GM10847 (cell line): ENCODE measurements around the gene SMCO2.

Source experiments
- POLR2A ChIP-seq: IDR thresholded peaks from 2 replicates; pipeline ENCODE4 v1.6.1; 2011; ENCODE audit not compliant: insufficient read length; ENCODE audit errors: extremely low read depth

Gene SMCO2

DNA sequence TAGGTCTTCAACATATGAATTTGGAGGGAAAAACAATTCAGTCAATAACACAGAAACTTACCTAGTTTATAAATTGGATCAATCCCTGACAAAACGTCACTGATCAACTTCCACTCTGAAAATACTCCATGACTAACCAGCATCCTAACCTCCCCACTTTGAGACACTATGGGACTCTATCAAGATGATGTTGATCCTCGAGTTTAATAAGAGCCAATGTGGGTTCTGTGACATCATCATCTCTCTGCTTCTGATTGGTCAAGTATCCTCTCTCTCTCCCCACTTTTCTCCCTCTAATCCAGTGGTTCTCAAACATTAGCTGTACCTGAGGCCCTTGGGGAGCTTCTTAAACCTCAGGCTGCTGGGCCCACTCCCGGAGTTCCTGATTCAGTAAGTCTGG is at the start of gene SMCO2:
Gene SMCO2 (plus strand): TSS at position 301 of the 400 bp plus-strand sequence. CDS start 23,896 bp downstream, outside the sequence.
- no peak for TF ChIP-seq POLR2A

DNA sequence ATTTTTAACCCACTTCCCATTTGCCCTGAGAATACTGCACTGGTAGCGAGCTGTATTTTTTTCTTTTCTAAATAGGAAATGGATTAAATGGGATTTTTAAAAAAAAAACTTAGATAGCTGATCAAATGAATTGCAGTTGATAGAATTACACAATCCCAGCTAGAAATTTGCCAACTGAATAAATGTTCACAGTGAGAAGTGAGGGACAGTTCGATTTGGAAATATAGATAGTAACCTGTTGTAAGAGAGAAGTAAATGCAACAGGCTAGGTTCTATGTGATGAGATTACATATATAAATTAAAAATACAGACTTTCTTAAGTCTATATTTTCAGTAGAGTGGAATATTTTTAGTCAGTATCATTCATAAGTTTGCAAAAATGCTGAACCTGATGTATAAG is 48.1 kb upstream of the SMCO2 start:
- no peak for TF ChIP-seq POLR2A

DNA sequence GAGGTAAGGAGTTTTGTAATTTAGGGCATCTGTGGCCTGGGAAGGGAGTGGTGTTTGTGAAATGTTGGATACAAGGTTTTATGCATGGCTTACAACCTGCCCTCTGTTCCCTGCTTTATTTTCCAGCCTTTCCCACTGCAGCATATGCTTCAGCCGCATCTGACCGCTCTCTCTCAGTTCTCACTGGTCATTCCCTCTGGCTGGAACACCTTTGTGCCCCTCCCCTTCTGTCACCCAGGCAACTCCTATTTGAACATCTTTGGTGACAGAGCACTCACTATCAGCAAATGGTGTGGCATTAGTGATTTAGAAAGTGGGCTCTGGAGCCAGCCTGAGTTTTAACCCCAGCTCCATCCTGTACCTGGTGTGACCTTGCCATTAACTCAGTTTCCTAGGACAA is 47.5 kb upstream of the SMCO2 start:
- TF ChIP-seq POLR2A: no peak

DNA sequence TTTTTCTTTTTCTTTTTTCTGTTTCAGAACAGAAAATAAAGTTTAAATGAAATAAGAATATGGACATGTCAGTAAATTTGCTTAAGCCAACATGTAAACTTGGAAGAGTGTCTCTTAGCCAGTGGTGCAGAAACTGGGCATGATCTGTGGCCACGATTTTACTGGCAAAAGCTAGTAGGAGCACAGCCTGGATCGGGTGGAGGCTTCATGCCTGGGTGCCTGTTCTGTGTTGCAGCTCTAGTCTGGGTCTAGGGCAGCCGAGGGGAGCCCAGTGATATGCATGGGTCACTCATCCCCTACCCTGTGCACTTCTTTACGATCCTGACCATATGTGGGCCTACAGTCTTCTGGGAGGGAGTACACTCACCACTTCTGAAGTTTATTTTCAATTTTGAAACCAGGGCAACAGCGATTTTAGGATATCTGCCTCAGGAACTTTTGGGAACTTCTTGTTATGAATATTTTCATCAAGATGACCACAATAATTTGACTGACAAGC is 45.6 kb upstream of the SMCO2 start:
- TF ChIP-seq POLR2A: no peak

DNA sequence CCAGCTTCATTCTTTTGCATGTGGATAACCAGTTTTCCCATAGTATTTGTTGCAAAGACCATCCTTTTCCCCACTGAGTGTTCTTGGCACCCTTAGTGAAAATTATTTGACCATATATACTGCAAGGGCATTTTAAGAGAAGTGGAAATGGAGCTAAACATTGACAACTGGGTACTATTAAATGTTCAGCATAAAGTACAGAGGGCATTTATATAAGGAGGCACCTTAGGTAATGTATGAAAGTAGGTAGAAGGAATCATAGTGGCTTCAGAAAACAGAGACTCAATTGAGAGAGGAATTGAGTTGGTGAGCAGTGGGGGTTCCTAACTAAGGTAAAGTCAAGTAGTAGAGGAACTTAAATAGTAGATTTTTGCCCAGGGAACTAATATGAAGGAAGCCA is 34.5 kb upstream of the SMCO2 start:
- no peak for TF ChIP-seq POLR2A

DNA sequence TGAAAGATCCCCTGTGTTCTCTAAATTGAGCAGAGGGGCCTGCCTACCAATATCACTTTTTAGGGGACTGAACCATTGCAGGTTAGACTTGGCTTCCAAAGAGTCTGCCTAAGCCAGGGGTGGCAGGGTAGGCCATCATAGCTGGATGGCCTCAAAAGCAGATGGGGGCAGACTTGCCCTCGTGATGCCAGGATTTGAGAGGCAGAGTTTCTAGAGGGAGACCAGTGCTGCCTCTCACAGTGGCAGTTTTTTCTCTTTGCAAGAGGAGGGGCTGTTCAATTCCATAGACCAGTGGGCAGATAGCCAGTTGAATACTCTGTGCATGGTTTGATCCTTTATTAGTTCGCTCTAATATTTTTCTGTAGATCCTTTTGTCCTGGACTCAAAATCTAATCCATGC is 23.8 kb upstream of the SMCO2 start:
- TF ChIP-seq POLR2A: no peak

DNA sequence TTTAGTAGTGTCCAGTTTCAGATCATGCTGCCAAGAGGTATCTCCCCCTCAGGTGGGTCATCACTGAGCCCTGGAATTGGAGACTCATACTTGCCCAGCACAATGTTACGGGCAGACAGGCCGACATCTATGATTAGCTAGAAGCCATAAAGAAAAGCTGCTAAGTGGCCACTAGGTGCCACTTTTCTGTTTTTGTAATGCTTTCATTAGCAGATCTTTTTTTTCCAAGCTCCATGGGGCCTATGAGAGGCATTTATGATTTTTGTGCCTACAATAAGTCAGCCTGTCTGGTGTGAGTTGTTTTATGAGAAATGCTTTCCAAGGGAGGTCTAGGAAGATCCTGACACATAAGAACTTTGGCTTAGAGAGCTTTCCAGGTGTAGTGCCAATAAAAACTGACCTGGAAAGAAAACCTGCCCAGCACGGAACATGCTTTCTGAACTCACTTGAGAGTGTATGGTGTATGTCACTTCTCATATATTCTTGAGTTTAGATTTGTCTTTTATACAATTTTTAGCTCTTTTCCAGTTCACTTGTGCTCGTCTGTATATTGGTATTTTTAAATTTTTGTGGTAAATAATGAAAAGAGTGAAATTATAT is 21.8 kb upstream of the SMCO2 start:
- no peak for TF ChIP-seq POLR2A

DNA sequence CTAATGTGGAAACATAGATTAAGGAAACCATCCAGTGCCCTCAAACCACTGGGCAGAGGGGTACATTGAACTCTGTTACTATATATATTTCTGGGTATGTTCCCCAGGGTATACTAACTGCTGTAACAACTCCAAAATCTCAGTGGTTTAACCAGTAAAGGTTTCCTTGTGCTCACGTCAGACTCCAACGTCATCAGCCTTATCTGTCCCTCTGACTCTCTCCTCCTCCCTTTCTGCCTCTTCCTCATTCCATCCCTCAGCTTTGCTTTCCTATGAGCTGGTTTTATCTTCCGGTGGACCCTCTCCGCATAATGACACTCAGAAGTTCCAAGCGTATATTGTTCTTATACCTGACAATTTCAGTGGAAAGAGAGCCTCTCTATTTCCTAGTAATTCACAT is 21.2 kb upstream of the SMCO2 start:
- TF ChIP-seq POLR2A: no peak

DNA sequence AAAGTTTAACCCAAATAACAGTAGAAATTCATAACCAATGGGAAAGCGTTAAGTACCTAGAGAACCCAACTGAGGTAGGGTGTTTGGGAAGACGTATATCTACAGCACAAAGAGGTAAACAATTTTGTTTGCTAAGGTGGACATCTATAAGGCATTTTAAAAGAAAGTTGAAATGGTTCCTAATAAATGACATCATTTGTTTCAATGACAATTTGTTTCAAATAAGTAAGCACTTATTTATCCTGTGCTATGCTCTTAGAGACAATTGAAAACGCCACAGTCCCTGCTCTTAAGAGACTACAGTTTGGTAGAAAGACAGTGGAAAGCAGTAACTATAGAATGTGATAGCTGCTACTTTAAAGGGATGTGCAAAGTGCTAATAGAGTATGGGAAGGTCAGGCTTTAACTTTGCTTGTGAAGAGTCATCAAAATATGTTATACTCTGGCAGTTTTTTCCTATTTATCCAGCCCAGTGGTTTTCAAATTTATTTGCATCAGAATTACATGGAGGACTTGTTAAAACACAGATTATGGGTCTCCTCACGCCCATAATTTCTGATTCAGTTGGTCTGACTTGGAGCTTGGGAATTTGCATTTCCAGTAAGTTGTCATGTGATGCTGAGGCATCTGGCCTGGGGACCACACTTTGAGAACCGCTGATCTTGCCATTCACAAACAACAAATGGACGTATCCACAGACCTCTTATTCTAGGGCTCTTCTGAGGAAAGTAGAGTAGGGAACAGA is 19.6 kb upstream of the SMCO2 start:
- no peak for TF ChIP-seq POLR2A

DNA sequence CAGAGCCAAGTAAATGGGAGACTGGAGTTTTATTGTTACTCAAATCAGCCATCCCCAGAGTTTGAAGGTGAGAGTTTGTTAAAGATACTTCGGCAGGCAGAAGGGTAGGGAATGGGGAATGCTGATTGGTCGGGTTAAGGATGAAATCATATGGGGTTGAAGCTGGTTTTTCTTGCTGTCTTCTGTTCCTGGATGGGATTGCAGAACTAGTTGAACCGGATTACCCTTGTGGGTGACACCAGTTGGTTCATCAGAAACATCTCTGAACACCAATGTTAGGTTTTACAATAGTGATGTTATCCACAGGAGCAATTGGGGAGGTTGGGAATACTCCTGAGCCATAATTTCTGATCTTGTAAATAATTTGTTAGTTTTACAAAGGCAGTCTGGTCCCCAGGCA is 18.7 kb upstream of the SMCO2 start:
- no peak for TF ChIP-seq POLR2A

DNA sequence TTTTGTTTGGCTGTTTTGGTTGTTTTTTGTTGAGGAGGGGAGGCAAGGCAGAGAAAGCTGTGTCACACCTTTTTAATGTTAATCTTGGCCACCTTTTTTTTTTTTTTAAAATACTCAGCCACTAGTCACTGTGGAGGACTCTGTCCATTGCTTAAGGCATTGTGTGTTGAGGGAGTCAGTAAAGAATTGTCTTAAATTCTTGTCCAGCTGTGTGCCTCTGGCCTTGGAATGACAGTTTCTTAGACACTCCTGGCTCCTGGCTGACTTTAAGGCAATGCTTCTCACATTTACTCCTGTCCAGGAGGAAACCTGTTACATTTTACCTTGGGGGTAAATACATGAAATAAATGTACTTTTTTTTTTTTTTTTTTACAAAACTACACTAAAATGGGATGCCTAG is 18.1 kb upstream of the SMCO2 start:
- no peak for TF ChIP-seq POLR2A

DNA sequence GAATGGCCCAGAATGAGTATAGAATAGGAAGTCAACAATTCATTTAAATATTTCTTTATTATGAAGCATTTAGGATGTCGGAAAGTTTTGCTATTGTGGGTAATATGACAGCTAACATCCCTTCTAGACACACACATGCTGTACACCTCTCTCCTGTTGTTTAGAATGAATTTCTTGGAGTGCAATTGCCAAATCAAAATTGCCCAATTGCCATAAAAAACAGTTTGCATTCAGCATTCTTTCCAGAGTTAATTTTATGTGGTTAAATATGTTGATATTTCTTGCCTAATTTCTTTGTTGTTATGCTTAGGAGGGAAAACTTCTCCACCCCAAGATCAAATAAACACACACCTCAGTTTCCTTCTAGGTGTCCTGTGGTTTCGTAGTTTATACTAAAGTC is 16.9 kb upstream of the SMCO2 start:
- no peak for TF ChIP-seq POLR2A

DNA sequence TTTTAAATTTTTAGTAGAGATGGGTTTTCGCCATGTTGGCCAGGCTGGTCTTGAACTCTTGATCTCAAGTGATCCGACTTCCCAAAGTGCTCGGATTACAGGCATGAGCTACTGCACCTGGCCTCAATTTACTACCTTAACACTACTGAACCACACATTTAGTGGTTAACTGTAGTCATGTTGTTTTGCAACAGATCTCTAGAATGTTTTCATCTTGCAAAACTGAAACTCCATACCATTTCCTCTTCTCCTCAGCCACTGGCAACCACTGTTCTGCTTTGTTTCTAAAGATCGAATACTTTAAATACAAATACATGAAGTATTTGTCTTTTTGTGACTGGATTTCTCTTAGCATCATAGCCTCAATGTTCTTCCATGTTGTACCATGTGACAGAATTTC is 15.4 kb upstream of the SMCO2 start:
- TF ChIP-seq POLR2A: no peak

DNA sequence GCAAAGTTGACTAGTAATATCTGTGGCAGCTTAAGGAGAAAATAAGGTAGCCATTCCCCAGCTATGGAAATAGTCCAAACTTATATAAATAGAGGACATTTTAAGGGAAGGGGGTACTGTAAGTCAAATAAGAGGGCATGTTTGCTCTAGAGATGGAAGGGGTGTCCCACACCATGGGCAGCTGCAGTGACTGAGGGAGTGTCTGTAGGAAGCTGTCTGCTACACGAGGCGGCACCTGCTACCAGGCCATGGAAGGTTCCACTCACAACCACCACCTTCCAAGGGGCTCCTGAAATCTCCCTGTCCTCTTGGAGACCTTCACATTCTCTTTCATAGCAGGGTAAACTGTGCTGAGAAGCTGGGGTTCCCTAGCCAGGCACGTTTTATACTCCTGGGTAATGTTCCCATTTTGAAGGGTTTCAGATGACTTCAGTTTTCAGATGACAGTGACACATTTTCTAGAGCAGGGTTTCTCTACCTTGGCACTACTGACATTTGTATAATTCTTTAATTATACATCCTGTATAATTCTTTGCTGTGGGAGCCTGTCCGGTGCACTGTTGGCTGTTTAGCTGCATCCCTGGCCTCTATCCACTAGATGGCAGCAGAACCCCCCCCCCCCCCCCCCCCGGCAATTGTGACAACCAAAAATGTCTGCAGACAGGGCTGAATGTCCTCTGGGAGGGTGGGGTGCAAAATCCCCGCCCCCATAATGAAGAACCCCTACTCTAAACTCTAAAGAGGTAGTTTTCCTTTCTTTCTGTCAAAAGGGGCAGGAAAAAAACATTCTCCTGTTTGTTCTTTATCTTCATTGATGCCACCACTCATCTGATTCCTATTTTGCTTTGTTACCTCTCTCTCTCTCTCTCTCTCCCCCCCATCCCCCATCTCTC is 11.6 kb upstream of the SMCO2 start:
- TF ChIP-seq POLR2A: no peak

DNA sequence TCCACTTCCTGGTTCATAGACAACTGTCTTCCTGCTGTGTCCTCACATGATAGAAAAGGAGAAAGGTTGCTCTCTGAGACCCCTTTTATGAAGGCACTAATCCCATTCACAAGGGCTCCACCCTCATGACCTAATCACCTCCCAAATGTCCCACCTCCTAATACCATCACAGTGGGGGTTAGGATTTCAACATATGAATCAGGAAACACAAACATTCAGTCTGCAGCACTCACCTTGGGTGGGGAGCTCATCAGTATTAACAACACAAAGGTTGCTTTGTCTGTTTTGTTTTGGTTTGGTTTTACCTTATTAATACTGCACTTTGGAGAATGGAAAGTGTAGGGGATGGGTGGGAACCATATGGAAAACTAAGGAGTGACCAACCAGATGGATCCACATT is 10.5 kb upstream of the SMCO2 start:
- no peak for TF ChIP-seq POLR2A

DNA sequence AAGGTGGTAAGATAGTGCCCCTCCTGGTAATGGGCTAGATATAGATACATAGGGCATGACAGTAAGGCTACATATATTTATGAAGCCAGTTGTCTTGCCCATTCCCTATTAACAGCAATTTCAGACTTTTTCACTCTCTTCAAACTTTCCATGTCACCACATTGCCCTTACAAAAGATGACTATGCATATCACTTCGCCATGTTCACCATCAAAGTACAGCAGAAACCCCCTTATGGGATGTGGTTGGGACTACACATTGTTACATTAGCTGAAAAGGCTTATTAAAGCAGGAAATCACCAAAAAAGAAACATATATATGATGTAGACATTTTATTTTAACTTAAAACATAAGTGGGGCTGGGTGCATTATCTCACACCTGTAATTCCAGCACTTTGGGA is 9.8 kb upstream of the SMCO2 start:
- no peak for TF ChIP-seq POLR2A
